GM23338 (cell line): ENCODE measurements around the gene RNU5B-1. TPM values are rescaled to one million over a fixed set of nuclear protein-coding genes. Genes with fewer than 3 reads are reported as not detected.

Source experiments
- ATAC-seq: fragments of 200-7000 bp; cut with Tn5 transposase; 3 replicates; pipeline ENCODE4 v1.9.1; 2020
- DNase-seq: peaks from one replicate; pipeline ENCODE4 v3.0.0-alpha.2; 2015; ENCODE audit warnings: low spot score
- H2AFZ ChIP-seq: fragments of 200-600 bp; sonication (generic); 2 replicates; pipeline ENCODE4 v1.8.0; 2016; ENCODE audit warnings: antibody characterized with exemption, mild to moderate bottlenecking, moderate library complexity
- H3F3A ChIP-seq: fragments of 200-600 bp; sonication (generic); replicated peaks from 2 replicates; pipeline ENCODE4 v1.8.0; 2017; ENCODE audit warnings: antibody characterized with exemption, mixed run types, low read depth
- H3K27ac ChIP-seq: fragments of 200-600 bp; sonication (generic); 2 replicates; pipeline ENCODE4 v1.6.1; 2016; ENCODE audit warnings: low read depth
- H3K27me3 ChIP-seq: fragments of 200-600 bp; sonication (generic); 2 replicates; pipeline ENCODE4 v1.8.0; 2016; ENCODE audit warnings: mild to moderate bottlenecking, mixed run types, moderate library complexity; ENCODE audit not compliant: insufficient read depth
- H3K36me3 ChIP-seq: fragments of 200-600 bp; sonication (generic); 2 replicates; pipeline ENCODE4 v1.8.0; 2016; ENCODE audit warnings: mild to moderate bottlenecking; ENCODE audit not compliant: insufficient read depth
- H3K4me1 ChIP-seq: fragments of 200-600 bp; sonication (generic); 2 replicates; pipeline ENCODE4 v1.8.0; 2016; ENCODE audit warnings: mild to moderate bottlenecking, moderate library complexity; ENCODE audit not compliant: insufficient read depth
- H3K4me2 ChIP-seq: fragments of 200-600 bp; sonication (generic); 2 replicates; pipeline ENCODE4 v1.7.1; 2017; ENCODE audit warnings: mixed run types
- H3K4me3 ChIP-seq: fragments of 200-600 bp; sonication (generic); 2 replicates; pipeline ENCODE4 v1.6.1; 2016; ENCODE audit warnings: mixed run types
- H3K79me2 ChIP-seq: fragments of 200-600 bp; sonication (generic); replicated peaks from 2 replicates; pipeline ENCODE4 v1.8.0; 2017; ENCODE audit warnings: mild to moderate bottlenecking; ENCODE audit not compliant: insufficient read depth
- H3K9me2 ChIP-seq: fragments of 200-600 bp; sonication (generic); 2 replicates; pipeline ENCODE4 v1.8.0; 2017; ENCODE audit not compliant: insufficient read depth
- H4K20me1 ChIP-seq: fragments of 200-600 bp; sonication (generic); replicated peaks from 2 replicates; pipeline ENCODE4 v1.8.0; 2017; ENCODE audit warnings: mild to moderate bottlenecking; ENCODE audit not compliant: insufficient read depth
- H3K27ac Mint-ChIP-seq: 2 replicates; pipeline ENCODE4 v1.8.0; 2020; ENCODE audit warnings: inconsistent platforms, mild to moderate bottlenecking, moderate library complexity, mixed read lengths
- H3K27me3 Mint-ChIP-seq: 3 replicates; pipeline ENCODE4 v1.8.0; 2022; ENCODE audit warnings: low read depth, mild to moderate bottlenecking, moderate library complexity, mixed read lengths, inconsistent platforms; ENCODE audit not compliant: insufficient read depth, poor library complexity
- H3K36me3 Mint-ChIP-seq: 3 replicates; pipeline ENCODE4 v1.8.0; 2021; ENCODE audit warnings: low read depth, mild to moderate bottlenecking, inconsistent platforms, moderate library complexity, mixed read lengths
- H3K4me1 Mint-ChIP-seq: 3 replicates; pipeline ENCODE4 v1.8.0; 2020; ENCODE audit warnings: mild to moderate bottlenecking, inconsistent platforms, mixed read lengths
- H3K4me3 Mint-ChIP-seq: 3 replicates; pipeline ENCODE4 v1.8.0; 2021; ENCODE audit warnings: moderate library complexity, mild to moderate bottlenecking, inconsistent platforms, mixed read lengths
- H3K9me3 Mint-ChIP-seq: 3 replicates; pipeline ENCODE4 v1.8.0; 2020; ENCODE audit warnings: moderate library complexity, mild to moderate bottlenecking, inconsistent platforms, mixed read lengths
- CREB1 ChIP-seq: fragments of 250-450 bp; sonication (Bioruptor Pico); IDR thresholded peaks from 2 replicates; pipeline ENCODE4 v1.5.0; 2020; ENCODE audit warnings: low read depth, mild to moderate bottlenecking, moderate library complexity
- EZH2 ChIP-seq: fragments of 200-600 bp; sonication (generic); IDR thresholded peaks from one replicate; pipeline ENCODE4 v1.8.0; 2017; ENCODE audit warnings: antibody characterized with exemption, mild to moderate bottlenecking, low read depth; ENCODE audit not compliant: unreplicated experiment
- EZH2phosphoT487 ChIP-seq: fragments of 200-600 bp; sonication (generic); IDR thresholded peaks from one replicate; pipeline ENCODE4 v1.8.1; 2018; ENCODE audit warnings: antibody characterized with exemption; ENCODE audit not compliant: unreplicated experiment
- JUNB ChIP-seq: IDR thresholded peaks from one replicate; pipeline ENCODE4 v1.6.1; 2016; ENCODE audit warnings: antibody characterized with exemption; ENCODE audit not compliant: unreplicated experiment
- POLR2AphosphoS5 ChIP-seq: IDR thresholded peaks from 2 replicates; pipeline ENCODE4 v1.6.1; 2016; ENCODE audit warnings: antibody characterized with exemption, low read depth
- STAT1 ChIP-seq: IDR thresholded peaks from one replicate; pipeline ENCODE4 v1.6.1; 2016; ENCODE audit warnings: antibody characterized with exemption; ENCODE audit not compliant: unreplicated experiment
- ZNF114 ChIP-seq: fragments of 250-450 bp; sonication (Bioruptor Pico); IDR thresholded peaks from 2 replicates; pipeline ENCODE4 v1.5.0; 2020; ENCODE audit warnings: mild to moderate bottlenecking, moderate library complexity
- ZNF331 ChIP-seq: fragments of 250-450 bp; sonication (Bioruptor Pico); IDR thresholded peaks from 2 replicates; pipeline ENCODE4 v1.5.0; 2020; ENCODE audit warnings: low read depth, mild to moderate bottlenecking, moderate library complexity
- polyA plus RNA-seq: library from polyadenylated mRNA; unstranded; fragments of >200 nt; fragmentation: Nextera tagmentation; extraction: Ambion mirVana; gene quantifications from 2 replicates; pipeline ENCODE4 v1.2.1, GENCODE V29; 2016
- total RNA-seq: library from RNA; depleted of rRNA; stranded (reverse); fragments of >200 nt; shearing (Covaris generic); gene quantifications from 2 replicates; pipeline ENCODE4 v1.2.3, GENCODE V29; 2014
- TF ChIP-seq, protein P1 (sequence below), 2 experiments: fragments of 200-600 bp in 1 of 2; sonication (generic) in 1 of 2; conservative IDR thresholded peaks; 2 replicates each; pipeline versions ENCODE4 v1.5.1 to v1.6.1; 2016 to 2017; ENCODE audit warnings: antibody characterized with exemption in 2 of 2, low read depth in 2 of 2, mild to moderate bottlenecking in 2 of 2, moderate library complexity in 1 of 2
- TF ChIP-seq, protein P2 (sequence below): IDR thresholded peaks from one replicate; pipeline ENCODE4 v1.6.1; 2018; ENCODE audit warnings: antibody characterized with exemption; ENCODE audit not compliant: unreplicated experiment
- TF ChIP-seq, protein P3 (sequence below): IDR thresholded peaks from 2 replicates; pipeline ENCODE4 v1.6.1; 2016; ENCODE audit warnings: antibody characterized with exemption

Gene RNU5B-1
- total and polyA plus RNA-seq, 2 experiments from 2014 or later = not detected

DNA sequence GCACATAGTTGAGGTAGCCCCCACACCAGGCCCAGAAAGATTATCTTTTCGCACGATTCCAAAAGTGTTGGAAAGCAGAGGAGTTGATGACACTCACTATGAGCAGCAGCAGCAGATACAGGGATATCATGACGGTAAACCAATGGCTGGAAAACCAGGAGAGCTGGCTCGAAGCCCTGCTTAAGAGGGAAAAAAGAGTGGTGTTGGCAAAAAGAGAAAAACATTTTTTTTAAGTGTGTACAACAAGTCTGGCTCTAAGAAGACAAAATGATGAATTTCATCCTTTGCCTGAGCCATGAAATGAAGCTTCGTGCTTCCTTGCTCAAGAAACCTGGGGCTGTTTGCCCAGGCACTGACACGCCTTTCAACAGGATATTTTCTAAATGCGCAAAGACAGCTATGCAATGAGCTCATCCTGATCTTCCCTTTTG lies 45.1 kb upstream of the RNU5B-1 start (continued):
- TF ChIP-seq, protein P1, sequence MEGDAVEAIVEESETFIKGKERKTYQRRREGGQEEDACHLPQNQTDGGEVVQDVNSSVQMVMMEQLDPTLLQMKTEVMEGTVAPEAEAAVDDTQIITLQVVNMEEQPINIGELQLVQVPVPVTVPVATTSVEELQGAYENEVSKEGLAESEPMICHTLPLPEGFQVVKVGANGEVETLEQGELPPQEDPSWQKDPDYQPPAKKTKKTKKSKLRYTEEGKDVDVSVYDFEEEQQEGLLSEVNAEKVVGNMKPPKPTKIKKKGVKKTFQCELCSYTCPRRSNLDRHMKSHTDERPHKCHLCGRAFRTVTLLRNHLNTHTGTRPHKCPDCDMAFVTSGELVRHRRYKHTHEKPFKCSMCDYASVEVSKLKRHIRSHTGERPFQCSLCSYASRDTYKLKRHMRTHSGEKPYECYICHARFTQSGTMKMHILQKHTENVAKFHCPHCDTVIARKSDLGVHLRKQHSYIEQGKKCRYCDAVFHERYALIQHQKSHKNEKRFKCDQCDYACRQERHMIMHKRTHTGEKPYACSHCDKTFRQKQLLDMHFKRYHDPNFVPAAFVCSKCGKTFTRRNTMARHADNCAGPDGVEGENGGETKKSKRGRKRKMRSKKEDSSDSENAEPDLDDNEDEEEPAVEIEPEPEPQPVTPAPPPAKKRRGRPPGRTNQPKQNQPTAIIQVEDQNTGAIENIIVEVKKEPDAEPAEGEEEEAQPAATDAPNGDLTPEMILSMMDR (conservative IDR thresholded peaks at IDR 0.05; ENCODE audit: low read depth in 2 of 2) = no peak
- TF ChIP-seq CREB1 (CRISPR knock-in tag) (no peak), POLR2AphosphoS5 (no peak), ZNF114 (CRISPR knock-in tag) (no peak), ZNF331 (no peak), JUNB (no peak)
- TF ChIP-seq, protein P2, sequence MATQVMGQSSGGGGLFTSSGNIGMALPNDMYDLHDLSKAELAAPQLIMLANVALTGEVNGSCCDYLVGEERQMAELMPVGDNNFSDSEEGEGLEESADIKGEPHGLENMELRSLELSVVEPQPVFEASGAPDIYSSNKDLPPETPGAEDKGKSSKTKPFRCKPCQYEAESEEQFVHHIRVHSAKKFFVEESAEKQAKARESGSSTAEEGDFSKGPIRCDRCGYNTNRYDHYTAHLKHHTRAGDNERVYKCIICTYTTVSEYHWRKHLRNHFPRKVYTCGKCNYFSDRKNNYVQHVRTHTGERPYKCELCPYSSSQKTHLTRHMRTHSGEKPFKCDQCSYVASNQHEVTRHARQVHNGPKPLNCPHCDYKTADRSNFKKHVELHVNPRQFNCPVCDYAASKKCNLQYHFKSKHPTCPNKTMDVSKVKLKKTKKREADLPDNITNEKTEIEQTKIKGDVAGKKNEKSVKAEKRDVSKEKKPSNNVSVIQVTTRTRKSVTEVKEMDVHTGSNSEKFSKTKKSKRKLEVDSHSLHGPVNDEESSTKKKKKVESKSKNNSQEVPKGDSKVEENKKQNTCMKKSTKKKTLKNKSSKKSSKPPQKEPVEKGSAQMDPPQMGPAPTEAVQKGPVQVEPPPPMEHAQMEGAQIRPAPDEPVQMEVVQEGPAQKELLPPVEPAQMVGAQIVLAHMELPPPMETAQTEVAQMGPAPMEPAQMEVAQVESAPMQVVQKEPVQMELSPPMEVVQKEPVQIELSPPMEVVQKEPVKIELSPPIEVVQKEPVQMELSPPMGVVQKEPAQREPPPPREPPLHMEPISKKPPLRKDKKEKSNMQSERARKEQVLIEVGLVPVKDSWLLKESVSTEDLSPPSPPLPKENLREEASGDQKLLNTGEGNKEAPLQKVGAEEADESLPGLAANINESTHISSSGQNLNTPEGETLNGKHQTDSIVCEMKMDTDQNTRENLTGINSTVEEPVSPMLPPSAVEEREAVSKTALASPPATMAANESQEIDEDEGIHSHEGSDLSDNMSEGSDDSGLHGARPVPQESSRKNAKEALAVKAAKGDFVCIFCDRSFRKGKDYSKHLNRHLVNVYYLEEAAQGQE = no peak

DNA sequence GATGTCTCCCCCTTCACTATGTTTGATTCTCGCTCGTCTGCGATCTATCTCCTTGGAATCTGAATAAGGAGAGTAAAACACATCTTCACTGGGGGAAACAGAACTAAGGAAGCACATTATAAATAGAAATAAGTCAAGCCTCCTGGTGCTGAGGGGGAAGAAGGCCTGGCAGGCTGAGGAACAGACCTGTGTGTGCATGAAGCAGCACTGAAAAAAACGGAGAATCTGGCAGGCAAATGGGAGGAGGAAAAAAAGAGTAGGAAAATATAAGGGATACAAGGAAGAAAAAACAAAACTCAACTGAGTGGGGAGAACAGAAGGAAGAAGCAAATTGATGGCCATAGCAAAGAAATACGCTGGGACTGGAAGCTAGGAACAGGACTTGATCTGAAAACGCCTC lies 43.5 kb upstream of the RNU5B-1 start:
- Histone ChIP-seq H3F3A (0 out of 2 replicates have a peak, but pooled peaks cover 4% of the 10 kb centered on the region), H3K27me3 (no peaks in the 10 kb centered on the region), H4K20me1 (no peaks in the 10 kb centered on the region), H3K79me2 (no peaks in the 10 kb centered on the region), H2AFZ (no peak overlapping the region), H3K36me3 (no peaks in the 10 kb centered on the region), H3K4me2 (no peak overlapping the region), H3K4me1 (peaks cover 15% of the 10 kb centered on the region), H3K9me2 (0 out of 2 replicates have a peak, but pooled peaks cover 4% of the 10 kb centered on the region), H3K4me3 (no peak overlapping the region), H3K27ac (no peak overlapping the region)
- Mint-ChIP-seq H3K9me3 (no peaks in the 10 kb centered on the region), H3K27me3 (peaks cover 2% of the 10 kb centered on the region), H3K36me3 (no peaks in the 10 kb centered on the region; the same call in 2 of the 3 replicates), H3K4me3 (no peak overlapping the region), H3K27ac (no peak overlapping the region), H3K4me1 (peaks cover 10% of the 10 kb centered on the region)
- DNase-seq (no peak), ATAC-seq (no peak)
- TF ChIP-seq ZNF331 (no peak), JUNB (no peak), ZNF114 (CRISPR knock-in tag) (no peak), POLR2AphosphoS5 (no peak), EZH2phosphoT487 (no peak), CREB1 (CRISPR knock-in tag) (no peak), STAT1 (no peak), EZH2 (no peak)
- TF ChIP-seq, protein P2 = no peak
- TF ChIP-seq, protein P1 (conservative IDR thresholded peaks at IDR 0.05; ENCODE audit: low read depth in 2 of 2) = no peak
- TF ChIP-seq, protein P3, sequence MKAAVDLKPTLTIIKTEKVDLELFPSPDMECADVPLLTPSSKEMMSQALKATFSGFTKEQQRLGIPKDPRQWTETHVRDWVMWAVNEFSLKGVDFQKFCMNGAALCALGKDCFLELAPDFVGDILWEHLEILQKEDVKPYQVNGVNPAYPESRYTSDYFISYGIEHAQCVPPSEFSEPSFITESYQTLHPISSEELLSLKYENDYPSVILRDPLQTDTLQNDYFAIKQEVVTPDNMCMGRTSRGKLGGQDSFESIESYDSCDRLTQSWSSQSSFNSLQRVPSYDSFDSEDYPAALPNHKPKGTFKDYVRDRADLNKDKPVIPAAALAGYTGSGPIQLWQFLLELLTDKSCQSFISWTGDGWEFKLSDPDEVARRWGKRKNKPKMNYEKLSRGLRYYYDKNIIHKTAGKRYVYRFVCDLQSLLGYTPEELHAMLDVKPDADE = no peak
